ENCODE measurements around the gene MED13L. TPM values are rescaled to one million over a fixed set of nuclear protein-coding genes. Genes with fewer than 3 reads are reported as not detected.

Gene MED13L
- total and polyA plus RNA-seq, 2 of the 8 experiments (the other 6 are each of a cell fraction or from before 2014, with no cell fraction given), result 15.9 to 51.7 TPM

DNA sequence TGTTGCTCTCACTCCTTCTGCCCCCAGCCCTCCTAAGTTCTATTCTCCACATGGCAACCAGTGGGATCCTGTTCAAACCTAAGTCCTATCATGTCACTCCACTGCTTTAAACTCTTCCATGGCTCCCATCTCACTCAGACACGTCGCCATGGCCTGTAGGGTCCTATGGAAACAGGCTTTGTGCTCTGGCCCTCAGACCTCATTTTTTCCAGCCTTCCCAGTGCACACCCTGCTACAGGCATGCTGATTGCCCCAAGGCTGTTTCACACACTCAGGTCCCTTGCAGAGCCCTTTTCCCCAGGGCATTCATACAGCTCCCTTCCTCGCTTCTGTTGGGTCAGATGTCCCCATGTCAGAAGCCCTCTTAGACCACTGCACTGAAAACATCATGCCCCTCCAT lies 11.2 kb upstream of the MED13L start (continued):
- TF ChIP-seq GTF2F1 (IDR thresholded peaks at IDR 0.05; ENCODE audit: borderline replicate concordance, low read depth, low read length) (no peak), SP4 (IDR thresholded peaks at IDR 0.05; ENCODE audit: low read length) (no peak), PHF8 (conservative IDR thresholded peaks at IDR 0.05; ENCODE audit: low read depth, low read length) (no peak)
